ENCODE data around the gene SLC12A7. TPM values are rescaled to one million over a fixed set of nuclear protein-coding genes. Genes with fewer than 3 reads are reported as not detected.

SLC12A7 gene
- total RNA-seq, 2 experiments from 2014 or later = 0.06 TPM; not detected in 1

GRCh38 chr5:1123418-1124147, 11.7 kb upstream of the SLC12A7 start:
- no peak for TF ChIP-seq EZH2phosphoT487 (IDR thresholded peaks at IDR 0.05; ENCODE audit: borderline replicate concordance, low read depth, low read length)
- no peak for TF ChIP-seq CTCF (conservative IDR thresholded peaks at IDR 0.05; ENCODE audit: low read length)
- no peak for DNase-seq (ENCODE audit: low spot score)
- no TSS peak for BruUV-seq (replicated peaks)
- H3K9me3 ChIP-seq (ENCODE audit: low read length) = no peaks in the 10 kb centered on the region
- CTCF ChIA-PET (ENCODE audit: unreplicated experiment) = no interaction called here
- no peaks in the 10 kb centered on the region for H4K20me1 ChIP-seq (ENCODE audit: insufficient read depth, low read length)
- no peaks in the 10 kb centered on the region for H3K9me2 ChIP-seq (ENCODE audit: insufficient read depth, low read length)
- no peaks in the 10 kb centered on the region for H3K4me1 ChIP-seq (ENCODE audit: insufficient read depth, low read length, poor library complexity, severe bottlenecking)
- H3K79me2 ChIP-seq (ENCODE audit: insufficient read depth, low read depth, low read length) = no peaks in the 10 kb centered on the region
- H3K36me3 ChIP-seq (ENCODE audit: insufficient read depth, low read length) = no peaks in the 10 kb centered on the region
- H3K4me3 ChIP-seq (ENCODE audit: low read depth, low read length, poor library complexity, severe bottlenecking) = no peak overlapping the region
- H3K4me2 ChIP-seq (ENCODE audit: low read length) = no peak overlapping the region
- H3K27ac ChIP-seq (ENCODE audit: low read depth, low read length, poor library complexity, severe bottlenecking) = no peak overlapping the region
- POLR2A ChIA-PET = interaction anchor here (1.2 kb wide), 1 partner anchor 18 kb away, joined by 3 read pairs; no protein-coding TSS in a partner anchor
- intact Hi-C loops (cut with micrococcal nuclease; ENCODE audit: unreplicated experiment) = no loop called here
- no peak overlapping the region for H2AFZ ChIP-seq (ENCODE audit: low read length)

GRCh38 chr5:1122511-1123294, 10.8 kb upstream of the SLC12A7 start:
- CTCF ChIA-PET (ENCODE audit: unreplicated experiment) = no interaction called here

More at GRCh38 chr5:1122511-1123294, 10.8 kb upstream of the SLC12A7 start:
- POLR2A ChIA-PET = no interaction called here
- no peak overlapping the region for H3K4me2 ChIP-seq (ENCODE audit: low read length)
- DNase-seq (ENCODE audit: low spot score) = no peak
- no peaks in the 10 kb centered on the region for H4K20me1 ChIP-seq (ENCODE audit: insufficient read depth, low read length)
- BruUV-seq (replicated peaks) = no TSS peak
- intact Hi-C loops (cut with micrococcal nuclease; ENCODE audit: unreplicated experiment) = no loop called here
- H3K79me2 ChIP-seq (ENCODE audit: insufficient read depth, low read depth, low read length) = no peaks in the 10 kb centered on the region
- no peaks in the 10 kb centered on the region for H3K36me3 ChIP-seq (ENCODE audit: insufficient read depth, low read length)
- TF ChIP-seq EZH2phosphoT487 (IDR thresholded peaks at IDR 0.05; ENCODE audit: borderline replicate concordance, low read depth, low read length) = no peak
- no peak for TF ChIP-seq CTCF (conservative IDR thresholded peaks at IDR 0.05; ENCODE audit: low read length)
- no peaks in the 10 kb centered on the region for H3K9me3 ChIP-seq (ENCODE audit: low read length)
- no peaks in the 10 kb centered on the region for H3K9me2 ChIP-seq (ENCODE audit: insufficient read depth, low read length)
- no peak overlapping the region for H3K27ac ChIP-seq (ENCODE audit: low read depth, low read length, poor library complexity, severe bottlenecking)
- H3K4me3 ChIP-seq (ENCODE audit: low read depth, low read length, poor library complexity, severe bottlenecking) = no peak overlapping the region
- H2AFZ ChIP-seq (ENCODE audit: low read length) = no peak overlapping the region
- H3K4me1 ChIP-seq (ENCODE audit: insufficient read depth, low read length, poor library complexity, severe bottlenecking) = no peaks in the 10 kb centered on the region
